GM12878 (cell line): ENCODE measurements around the gene B4GALT7. TPM values are rescaled to one million over a fixed set of nuclear protein-coding genes. Genes with fewer than 3 reads are reported as not detected.

Experiments used
- ATAC-seq: fragments of 200-7000 bp; cut with Tn5 transposase; 3 replicates; pipeline ENCODE4 v1.9.1; 2020; ENCODE audit warnings: mild to moderate bottlenecking, moderate library complexity
- BruUV-seq: library from RNA; stranded (reverse); fragments of 400-500 nt; replicated peaks from 2 replicates; lab custom pipeline; 2021; lab: Mats Ljungman, UMichigan
- CTCF ChIA-PET: fragments of 300-600 bp; sonication (Branson Sonifier 250); formaldehyde crosslinking; extraction: SDS; loops from one replicate; lab custom pipeline; 2021; ENCODE audit warnings: inconsistent platforms; lab: Yijun Ruan, JAX
- POLR2A ChIA-PET: fragments of 350-600 bp; formaldehyde crosslinking; extraction: SDS; loops from one replicate; lab custom pipeline; 2021; ENCODE audit warnings: inconsistent platforms; lab: Charles Lee
- RAD21 ChIA-PET: fragments of 300-600 bp; sonication (Branson Sonifier 250); formaldehyde crosslinking; loops from one replicate; lab custom pipeline; 2023; ENCODE audit warnings: antibody characterized with exemption; ENCODE audit not compliant: unreplicated experiment; lab: Charles Lee
- SMC1A ChIA-PET: fragments of 300-600 bp; sonication (Branson Sonifier 250); formaldehyde crosslinking; loops from one replicate; lab custom pipeline; 2023; ENCODE audit not compliant: unreplicated experiment, uncharacterized antibody; lab: Charles Lee
- DNase-seq: peaks from one replicate; pipeline ENCODE4 v3.0.0-alpha.2; 2011; ENCODE audit warnings: low read depth, low spot score
- FAIRE-seq: peaks from 3 replicates; lab custom pipeline; 2011; peaks lifted over from hg19 to GRCh38; lab: Jason Lieb, UNC
- H2AFZ ChIP-seq: 2 replicates; pipeline ENCODE4 v1.6.0; 2011; ENCODE audit warnings: low read depth, low read length, control low read depth; ENCODE audit not compliant: control insufficient read depth
- H3K27ac ChIP-seq: 2 replicates; pipeline ENCODE4 v1.5.1; 2011; ENCODE audit warnings: control low read depth; ENCODE audit not compliant: control insufficient read depth, insufficient read depth
- H3K27me3 ChIP-seq, 2 experiments: replicated peaks in 1 of 2; 2 replicates each; pipeline versions ENCODE4 v1.6.0 to v1.6.1; 2011; ENCODE audit warnings: low read length in 1 of 2; ENCODE audit not compliant: control insufficient read depth in 2 of 2, insufficient read depth in 2 of 2
- H3K36me3 ChIP-seq, 2 experiments: 2 replicates each; pipeline ENCODE4 v1.5.1; 2011; ENCODE audit warnings: low read length in 1 of 2; ENCODE audit not compliant: control insufficient read depth in 2 of 2, insufficient read depth in 2 of 2
- H3K4me1 ChIP-seq: 2 replicates; pipeline ENCODE4 v1.6.1; 2011; ENCODE audit warnings: mild to moderate bottlenecking, low read length, moderate library complexity, mixed read lengths; ENCODE audit not compliant: control insufficient read depth, insufficient read depth
- H3K4me2 ChIP-seq: 2 replicates; pipeline ENCODE4 v1.6.0; 2011; ENCODE audit warnings: control low read depth; ENCODE audit not compliant: control insufficient read depth, insufficient read depth
- H3K4me3 ChIP-seq: fragments of 200-600 bp; sonication (generic); 2 replicates; pipeline ENCODE4 v1.5.1; 2016
- H3K79me2 ChIP-seq: 2 replicates; pipeline ENCODE4 v1.6.0; 2011; ENCODE audit warnings: low read length; ENCODE audit not compliant: control insufficient read depth, insufficient read depth
- H3K9ac ChIP-seq: 2 replicates; pipeline ENCODE4 v1.8.0; 2011; ENCODE audit warnings: low read length, control low read depth, mixed read lengths; ENCODE audit not compliant: control insufficient read depth, insufficient read depth
- H3K9me3 ChIP-seq: replicated peaks from 3 replicates; pipeline ENCODE4 v1.5.1; 2011; ENCODE audit warnings: mild to moderate bottlenecking, low read length; ENCODE audit not compliant: control insufficient read depth, insufficient read depth
- H4K20me1 ChIP-seq: 2 replicates; pipeline ENCODE4 v1.6.0; 2011; ENCODE audit not compliant: control insufficient read depth, insufficient read depth
- ETV6 ChIP-seq, 2 experiments: fragments of 450-650 bp in 1 of 2; IDR thresholded peaks in 1 of 2; conservative IDR thresholded peaks in 1 of 2; 2 replicates each; pipeline ENCODE4 v1.6.1; 2014; ENCODE audit warnings: antibody characterized with exemption in 1 of 2, borderline replicate concordance in 1 of 2, low read depth in 1 of 2, mild to moderate bottlenecking in 1 of 2, moderate library complexity in 1 of 2
- NBN ChIP-seq: fragments of 450-650 bp; IDR thresholded peaks from 2 replicates; pipeline ENCODE4 v1.6.1; 2016
- NFXL1 ChIP-seq: fragments of 450-650 bp; IDR thresholded peaks from 2 replicates; pipeline ENCODE4 v1.6.1; 2017; ENCODE audit warnings: antibody characterized with exemption, mild to moderate bottlenecking, borderline replicate concordance
- NFYB ChIP-seq: IDR thresholded peaks from 2 replicates; pipeline ENCODE4 v1.6.1; 2011; ENCODE audit warnings: low read depth, mild to moderate bottlenecking, low read length, improper control_type of control experiment, moderate library complexity; ENCODE audit not compliant: insufficient read depth
- RB1 ChIP-seq: fragments of 450-650 bp; formaldehyde crosslinking; IDR thresholded peaks from 2 replicates; pipeline ENCODE4 v1.6.1; 2017; ENCODE audit warnings: mild to moderate bottlenecking, borderline replicate concordance
- RFX5 ChIP-seq: IDR thresholded peaks from 2 replicates; pipeline ENCODE4 v1.6.1; 2011; ENCODE audit warnings: low read depth, low read length, improper control_type of control experiment
- SUZ12 ChIP-seq: fragments of 200-600 bp; sonication (generic); IDR thresholded peaks from one replicate; pipeline ENCODE4 v1.6.1; 2018; ENCODE audit warnings: antibody characterized with exemption, mild to moderate bottlenecking; ENCODE audit not compliant: unreplicated experiment
- TARDBP ChIP-seq: IDR thresholded peaks from 2 replicates; pipeline ENCODE4 v1.6.1; 2016; ENCODE audit warnings: borderline replicate concordance
- ZNF217 ChIP-seq: fragments of 450-650 bp; IDR thresholded peaks from 2 replicates; pipeline ENCODE4 v1.6.1; 2017; ENCODE audit warnings: antibody characterized with exemption, mild to moderate bottlenecking
- WGBS: methylation state at CpG from one replicate; pipeline ENCODE4 v1.1.6; 2016; ENCODE audit warnings: low lambda C conversion rate; ENCODE audit not compliant: insufficient replicate concordance, insufficient coverage; ENCODE audit errors: missing lambda C conversion rate; 5-methylcytosine and 5-hydroxymethylcytosine counted together
- in situ Hi-C: fragments of 300-500 bp; cut with MboI; formaldehyde crosslinking; loops from 9 replicates; pipeline ENCODE4 v1.14.3; 2018; ENCODE audit warnings: mixed read lengths
- intact Hi-C: fragments of 100-400 bp; cut with micrococcal nuclease; formaldehyde crosslinking; loops from one replicate; pipeline ENCODE4 v1.14.2; 2022; ENCODE audit not compliant: unreplicated experiment
- polyA plus RNA-seq, 11 experiments: library from polyadenylated mRNA; depleted of rRNA in 4 of 11; unstranded in 6 of 11; stranded (reverse) in 5 of 11; fragments of >200 nt; fragmentation: Nextera tagmentation in 4 of 11; fragmentation: Illumina TruSeq in 1 of 11; extraction: Ambion mirVana in 4 of 11; extraction: Trizol in 1 of 11; gene quantifications; 1 replicate in 1 of 11; 2 replicates in 10 of 11; pipeline versions ENCODE4 v1.2.1 to v1.2.3, GENCODE V29; 2011 to 2016; ENCODE audit warnings: inconsistent platforms in 2 of 11, missing spikeins in 2 of 11, low read depth in 1 of 11
- total RNA-seq, 4 experiments: library from RNA; depleted of rRNA in 3 of 4; stranded (reverse); fragments of >200 nt in 3 of 4; fragmentation: Illumina TruSeq in 1 of 4; extraction: Trizol in 1 of 4; gene quantifications; 2 replicates each; pipeline versions ENCODE4 v1.2.1 to v1.2.3, GENCODE V29; 2013 to 2021
- TF ChIP-seq, protein P1 (sequence below): IDR thresholded peaks from 2 replicates; pipeline ENCODE4 v1.6.1; 2011; ENCODE audit warnings: mild to moderate bottlenecking, low read depth, low read length, moderate library complexity; ENCODE audit not compliant: insufficient replicate concordance
- TF ChIP-seq, protein P2 (sequence below): fragments of 450-650 bp; IDR thresholded peaks from 2 replicates; pipeline ENCODE4 v1.6.1; 2016; ENCODE audit warnings: mild to moderate bottlenecking
- TF ChIP-seq, protein P3 (sequence below): fragments of 450-650 bp; formaldehyde crosslinking; IDR thresholded peaks from 2 replicates; pipeline ENCODE4 v1.5.0; 2022; ENCODE audit warnings: mild to moderate bottlenecking, missing genetic modification characterization

B4GALT7 gene
- total and polyA plus RNA-seq, 10 of the 15 experiments (the other 5 are each of a cell fraction or from before 2014, with no cell fraction given): 0.34 to 27.3 (median 16.4) TPM

DNA sequence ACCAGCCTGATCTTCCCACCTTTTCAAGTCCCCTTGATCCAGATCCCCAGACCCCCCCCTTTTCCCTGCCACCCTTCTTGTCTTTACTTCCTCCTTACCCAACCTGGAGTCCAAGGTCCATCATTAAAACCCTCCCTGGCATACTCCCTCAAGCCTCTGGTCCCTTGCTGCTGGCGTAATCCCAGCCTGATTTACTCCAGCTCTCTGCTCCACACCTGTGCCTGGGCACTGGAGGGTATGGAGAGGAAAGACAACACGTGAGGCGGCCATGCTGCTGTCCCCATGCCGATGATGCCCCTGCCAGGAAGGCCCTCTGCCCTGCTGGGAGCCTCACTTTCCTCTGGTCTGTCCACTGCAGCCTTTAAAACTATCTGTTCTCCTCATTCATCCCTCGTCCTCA lies 5.1 kb downstream of the B4GALT7 start:
- TF ChIP-seq SUZ12: no peak
- no peak for TF ChIP-seq ETV6 (conservative IDR thresholded peaks at IDR 0.05 in 1 of 2, IDR thresholded peaks at IDR 0.05 in 1 of 2; ENCODE audit: borderline replicate concordance in 1 of 2, low read depth in 1 of 2)
- TF ChIP-seq, protein P1, sequence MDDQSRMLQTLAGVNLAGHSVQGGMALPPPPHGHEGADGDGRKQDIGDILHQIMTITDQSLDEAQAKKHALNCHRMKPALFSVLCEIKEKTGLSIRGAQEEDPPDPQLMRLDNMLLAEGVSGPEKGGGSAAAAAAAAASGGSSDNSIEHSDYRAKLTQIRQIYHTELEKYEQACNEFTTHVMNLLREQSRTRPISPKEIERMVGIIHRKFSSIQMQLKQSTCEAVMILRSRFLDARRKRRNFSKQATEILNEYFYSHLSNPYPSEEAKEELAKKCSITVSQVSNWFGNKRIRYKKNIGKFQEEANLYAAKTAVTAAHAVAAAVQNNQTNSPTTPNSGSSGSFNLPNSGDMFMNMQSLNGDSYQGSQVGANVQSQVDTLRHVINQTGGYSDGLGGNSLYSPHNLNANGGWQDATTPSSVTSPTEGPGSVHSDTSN: no peak
- TF ChIP-seq NFXL1: no peak
- no peak for TF ChIP-seq NBN
- TF ChIP-seq, protein P2, sequence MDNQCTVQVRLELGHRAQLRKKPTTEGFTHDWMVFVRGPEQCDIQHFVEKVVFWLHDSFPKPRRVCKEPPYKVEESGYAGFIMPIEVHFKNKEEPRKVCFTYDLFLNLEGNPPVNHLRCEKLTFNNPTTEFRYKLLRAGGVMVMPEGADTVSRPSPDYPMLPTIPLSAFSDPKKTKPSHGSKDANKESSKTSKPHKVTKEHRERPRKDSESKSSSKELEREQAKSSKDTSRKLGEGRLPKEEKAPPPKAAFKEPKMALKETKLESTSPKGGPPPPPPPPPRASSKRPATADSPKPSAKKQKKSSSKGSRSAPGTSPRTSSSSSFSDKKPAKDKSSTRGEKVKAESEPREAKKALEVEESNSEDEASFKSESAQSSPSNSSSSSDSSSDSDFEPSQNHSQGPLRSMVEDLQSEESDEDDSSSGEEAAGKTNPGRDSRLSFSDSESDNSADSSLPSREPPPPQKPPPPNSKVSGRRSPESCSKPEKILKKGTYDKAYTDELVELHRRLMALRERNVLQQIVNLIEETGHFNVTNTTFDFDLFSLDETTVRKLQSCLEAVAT: no peak
- TF ChIP-seq, protein P3, sequence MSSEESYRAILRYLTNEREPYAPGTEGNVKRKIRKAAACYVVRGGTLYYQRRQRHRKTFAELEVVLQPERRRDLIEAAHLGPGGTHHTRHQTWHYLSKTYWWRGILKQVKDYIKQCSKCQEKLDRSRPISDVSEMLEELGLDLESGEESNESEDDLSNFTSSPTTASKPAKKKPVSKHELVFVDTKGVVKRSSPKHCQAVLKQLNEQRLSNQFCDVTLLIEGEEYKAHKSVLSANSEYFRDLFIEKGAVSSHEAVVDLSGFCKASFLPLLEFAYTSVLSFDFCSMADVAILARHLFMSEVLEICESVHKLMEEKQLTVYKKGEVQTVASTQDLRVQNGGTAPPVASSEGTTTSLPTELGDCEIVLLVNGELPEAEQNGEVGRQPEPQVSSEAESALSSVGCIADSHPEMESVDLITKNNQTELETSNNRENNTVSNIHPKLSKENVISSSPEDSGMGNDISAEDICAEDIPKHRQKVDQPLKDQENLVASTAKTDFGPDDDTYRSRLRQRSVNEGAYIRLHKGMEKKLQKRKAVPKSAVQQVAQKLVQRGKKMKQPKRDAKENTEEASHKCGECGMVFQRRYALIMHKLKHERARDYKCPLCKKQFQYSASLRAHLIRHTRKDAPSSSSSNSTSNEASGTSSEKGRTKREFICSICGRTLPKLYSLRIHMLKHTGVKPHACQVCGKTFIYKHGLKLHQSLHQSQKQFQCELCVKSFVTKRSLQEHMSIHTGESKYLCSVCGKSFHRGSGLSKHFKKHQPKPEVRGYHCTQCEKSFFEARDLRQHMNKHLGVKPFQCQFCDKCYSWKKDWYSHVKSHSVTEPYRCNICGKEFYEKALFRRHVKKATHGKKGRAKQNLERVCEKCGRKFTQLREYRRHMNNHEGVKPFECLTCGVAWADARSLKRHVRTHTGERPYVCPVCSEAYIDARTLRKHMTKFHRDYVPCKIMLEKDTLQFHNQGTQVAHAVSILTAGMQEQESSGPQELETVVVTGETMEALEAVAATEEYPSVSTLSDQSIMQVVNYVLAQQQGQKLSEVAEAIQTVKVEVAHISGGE (CRISPR knock-in tag): no peak
- TF ChIP-seq NFYB: no peak
- no peak for TF ChIP-seq RB1
- TF ChIP-seq RFX5: no peak
- TF ChIP-seq ZNF217: no peak
- TF ChIP-seq TARDBP: no peak
- H2AFZ ChIP-seq: no peak overlapping the region
- ATAC-seq: no peak
- intact Hi-C loops (no loop called here), in situ Hi-C loops (loop anchor here (10.0 to 25.0 kb wide), 3 partner anchors 460 to 1568 kb away; no protein-coding TSS in a partner anchor)
- H3K27me3 ChIP-seq: no peaks in the 10 kb centered on the region
- no peak overlapping the region for H3K4me2 ChIP-seq
- H3K9ac ChIP-seq: no peak overlapping the region
- H3K4me3 ChIP-seq: no peak overlapping the region
- no peak for FAIRE-seq
- H4K20me1 ChIP-seq: no peaks in the 10 kb centered on the region
- no peaks in the 10 kb centered on the region for H3K9me3 ChIP-seq
- SMC1A ChIA-PET: no interaction called here
- peaks cover 3% of the 10 kb centered on the region; the same call in 1 of the 2 replicates for H3K4me1 ChIP-seq
- BruUV-seq: no TSS peak
- 73% methylated on average over 5 of the region's 5 CpGs for WGBS
- CTCF ChIA-PET: no interaction called here
- no peak for DNase-seq
- H3K79me2 ChIP-seq: peaks cover 12% of the 10 kb centered on the region
- POLR2A ChIA-PET: no interaction called here
- H3K36me3 ChIP-seq: peaks cover 0 to 4% of the 10 kb centered on the region in 2 experiments; a peak in 2 of 4 replicates
- RAD21 ChIA-PET: no interaction called here
- H3K27ac ChIP-seq: no peak overlapping the region
